SU-DHL-6 (cell line): ENCODE results near the gene C1orf35.

Experiments
- H2AFZ ChIP-seq: fragments of 200-600 bp; sonication (generic); 2 replicates; pipeline ENCODE4 v1.6.1; 2014; ENCODE audit warnings: low read depth, mild to moderate bottlenecking, moderate library complexity, mixed read lengths, antibody characterized with exemption, low read length; ENCODE audit not compliant: severe bottlenecking
- H3F3A ChIP-seq: fragments of 200-600 bp; shearing (Covaris generic); 2 replicates; pipeline ENCODE4 v1.6.0; 2016; ENCODE audit warnings: antibody characterized with exemption, mild to moderate bottlenecking; ENCODE audit not compliant: insufficient read depth
- H3K27ac ChIP-seq: fragments of 200-600 bp; sonication (generic); 2 replicates; pipeline ENCODE4 v1.5.1; 2016; ENCODE audit warnings: low read depth, mild to moderate bottlenecking, low read length, moderate library complexity, mixed read lengths
- H3K27me3 ChIP-seq: fragments of 200-600 bp; sonication (generic), shearing (Covaris generic); 2 replicates; pipeline ENCODE4 v1.6.0; 2014; ENCODE audit warnings: mild to moderate bottlenecking, low read length
- H3K36me3 ChIP-seq: fragments of 200-600 bp; sonication (generic); 2 replicates; pipeline ENCODE4 v1.6.1; 2014; ENCODE audit warnings: mild to moderate bottlenecking, low read length, mixed read lengths
- H3K4me2 ChIP-seq: fragments of 300-600, 200-600 bp; shearing (Covaris generic), sonication (generic); 2 replicates; pipeline ENCODE4 v1.6.0; 2014; ENCODE audit warnings: low read length, low read depth, mild to moderate bottlenecking; ENCODE audit not compliant: poor library complexity, severe bottlenecking
- H3K4me3 ChIP-seq: fragments of 200-600 bp; sonication (generic); 2 replicates; pipeline ENCODE4 v1.5.1; 2014; ENCODE audit warnings: antibody characterized with exemption, low read length, mild to moderate bottlenecking, mixed read lengths; ENCODE audit not compliant: insufficient read depth, poor library complexity, severe bottlenecking
- H3K79me2 ChIP-seq: fragments of 200-600 bp; sonication (generic); 2 replicates; pipeline ENCODE4 v1.6.1; 2014; ENCODE audit warnings: mild to moderate bottlenecking, low read length, moderate library complexity; ENCODE audit not compliant: insufficient read depth
- H3K9ac ChIP-seq: fragments of 200-600 bp; sonication (generic); 2 replicates; pipeline ENCODE4 v1.7.0; 2014; ENCODE audit warnings: mild to moderate bottlenecking, low read length
- H3K9me2 ChIP-seq: fragments of 200-600 bp; sonication (generic); replicated peaks from 2 replicates; pipeline ENCODE4 v1.6.1; 2014; ENCODE audit warnings: low read length; ENCODE audit not compliant: insufficient read depth
- H3K9me3 ChIP-seq: fragments of 200-600 bp; sonication (generic); 2 replicates; pipeline ENCODE4 v1.6.1; 2014; ENCODE audit warnings: low read length, mixed read lengths; ENCODE audit not compliant: insufficient read depth
- H4K20me1 ChIP-seq: fragments of 200-600 bp; sonication (generic); 2 replicates; pipeline ENCODE4 v1.6.1; 2014; ENCODE audit warnings: low read depth, mild to moderate bottlenecking, antibody characterized with exemption, low read length, moderate library complexity, mixed read lengths
- EZH2phosphoT487 ChIP-seq: fragments of 200-600 bp; sonication (generic), shearing (Covaris generic); conservative IDR thresholded peaks from 2 replicates; pipeline ENCODE4 v1.6.1; 2018; ENCODE audit warnings: mild to moderate bottlenecking, antibody characterized with exemption, low read length, moderate library complexity, mixed read lengths
- TF ChIP-seq, protein P1 (sequence below): fragments of 200-600 bp; sonication (generic); IDR thresholded peaks from one replicate; pipeline ENCODE4 v1.5.1; 2017; ENCODE audit warnings: antibody characterized with exemption, mild to moderate bottlenecking, low read length, moderate library complexity; ENCODE audit not compliant: insufficient read depth, poor library complexity, severe bottlenecking

Gene C1orf35

DNA sequence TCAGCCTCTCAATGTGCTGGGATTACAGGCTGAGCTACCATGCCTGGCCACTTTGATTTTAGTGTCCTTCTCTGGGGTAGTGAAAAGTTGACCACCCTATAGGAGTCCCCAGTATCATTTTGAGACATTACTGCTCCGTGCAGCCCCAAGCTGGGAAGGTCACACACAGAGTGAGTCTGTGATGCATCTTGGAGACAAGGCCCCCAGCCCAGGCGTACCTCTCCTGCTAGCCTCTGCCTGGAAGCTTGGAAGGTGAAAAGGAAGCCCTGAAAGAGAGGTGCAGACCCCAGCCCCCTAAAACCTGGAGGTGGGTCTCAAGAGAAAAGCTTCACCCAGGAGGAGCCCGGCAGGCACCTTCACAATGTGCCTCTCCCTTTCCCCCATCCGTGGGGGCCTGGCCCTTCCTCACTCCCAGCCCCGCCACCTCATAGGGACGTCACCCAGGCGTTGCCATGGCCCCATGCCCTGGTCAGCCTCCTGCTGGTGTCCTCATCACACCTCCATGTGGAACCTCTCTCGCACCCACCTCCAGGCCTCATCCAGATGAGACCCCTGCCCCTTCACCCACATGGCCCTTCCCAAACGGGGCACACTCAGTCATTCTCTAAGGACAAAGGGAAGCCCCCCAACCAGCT, 26.2 kb downstream of the C1orf35 start:
- Histone ChIP-seq H3K27me3 (no peaks in the 10 kb centered on the region), H3K9ac (no peak overlapping the region), H3K9me2 (no peaks in the 10 kb centered on the region), H3K79me2 (peaks cover 17% of the 10 kb centered on the region), H3F3A (no peaks in the 10 kb centered on the region), H3K4me2 (no peak overlapping the region), H3K36me3 (no peaks in the 10 kb centered on the region), H2AFZ (no peak overlapping the region), H3K4me3 (no peak overlapping the region), H4K20me1 (no peaks in the 10 kb centered on the region), H3K27ac (no peak overlapping the region), H3K9me3 (no peaks in the 10 kb centered on the region)
- TF ChIP-seq, protein P1, sequence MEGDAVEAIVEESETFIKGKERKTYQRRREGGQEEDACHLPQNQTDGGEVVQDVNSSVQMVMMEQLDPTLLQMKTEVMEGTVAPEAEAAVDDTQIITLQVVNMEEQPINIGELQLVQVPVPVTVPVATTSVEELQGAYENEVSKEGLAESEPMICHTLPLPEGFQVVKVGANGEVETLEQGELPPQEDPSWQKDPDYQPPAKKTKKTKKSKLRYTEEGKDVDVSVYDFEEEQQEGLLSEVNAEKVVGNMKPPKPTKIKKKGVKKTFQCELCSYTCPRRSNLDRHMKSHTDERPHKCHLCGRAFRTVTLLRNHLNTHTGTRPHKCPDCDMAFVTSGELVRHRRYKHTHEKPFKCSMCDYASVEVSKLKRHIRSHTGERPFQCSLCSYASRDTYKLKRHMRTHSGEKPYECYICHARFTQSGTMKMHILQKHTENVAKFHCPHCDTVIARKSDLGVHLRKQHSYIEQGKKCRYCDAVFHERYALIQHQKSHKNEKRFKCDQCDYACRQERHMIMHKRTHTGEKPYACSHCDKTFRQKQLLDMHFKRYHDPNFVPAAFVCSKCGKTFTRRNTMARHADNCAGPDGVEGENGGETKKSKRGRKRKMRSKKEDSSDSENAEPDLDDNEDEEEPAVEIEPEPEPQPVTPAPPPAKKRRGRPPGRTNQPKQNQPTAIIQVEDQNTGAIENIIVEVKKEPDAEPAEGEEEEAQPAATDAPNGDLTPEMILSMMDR = no peak
- no peak for TF ChIP-seq EZH2phosphoT487

- no peaks in the 10 kb centered on the region for H4K20me1 ChIP-seq
- H3K9me2 ChIP-seq = no peaks in the 10 kb centered on the region
- H3K27me3 ChIP-seq = no peaks in the 10 kb centered on the region
- H3K27ac ChIP-seq = no peak overlapping the region
- peaks cover 8% of the 10 kb centered on the region for H3K79me2 ChIP-seq
- no peak overlapping the region for H3K4me3 ChIP-seq
- no peak overlapping the region for H3K4me2 ChIP-seq
- H3K9me3 ChIP-seq = no peaks in the 10 kb centered on the region
- H3F3A ChIP-seq = no peaks in the 10 kb centered on the region
- H3K36me3 ChIP-seq = no peaks in the 10 kb centered on the region
- H3K9ac ChIP-seq = no peak overlapping the region
- TF ChIP-seq, protein P1 = no peak
- no peak for TF ChIP-seq EZH2phosphoT487
- no peak overlapping the region for H2AFZ ChIP-seq
Measured at GRCh38 chr1:228075801-228076271, 27.3 kb downstream of the C1orf35 start.

DNA sequence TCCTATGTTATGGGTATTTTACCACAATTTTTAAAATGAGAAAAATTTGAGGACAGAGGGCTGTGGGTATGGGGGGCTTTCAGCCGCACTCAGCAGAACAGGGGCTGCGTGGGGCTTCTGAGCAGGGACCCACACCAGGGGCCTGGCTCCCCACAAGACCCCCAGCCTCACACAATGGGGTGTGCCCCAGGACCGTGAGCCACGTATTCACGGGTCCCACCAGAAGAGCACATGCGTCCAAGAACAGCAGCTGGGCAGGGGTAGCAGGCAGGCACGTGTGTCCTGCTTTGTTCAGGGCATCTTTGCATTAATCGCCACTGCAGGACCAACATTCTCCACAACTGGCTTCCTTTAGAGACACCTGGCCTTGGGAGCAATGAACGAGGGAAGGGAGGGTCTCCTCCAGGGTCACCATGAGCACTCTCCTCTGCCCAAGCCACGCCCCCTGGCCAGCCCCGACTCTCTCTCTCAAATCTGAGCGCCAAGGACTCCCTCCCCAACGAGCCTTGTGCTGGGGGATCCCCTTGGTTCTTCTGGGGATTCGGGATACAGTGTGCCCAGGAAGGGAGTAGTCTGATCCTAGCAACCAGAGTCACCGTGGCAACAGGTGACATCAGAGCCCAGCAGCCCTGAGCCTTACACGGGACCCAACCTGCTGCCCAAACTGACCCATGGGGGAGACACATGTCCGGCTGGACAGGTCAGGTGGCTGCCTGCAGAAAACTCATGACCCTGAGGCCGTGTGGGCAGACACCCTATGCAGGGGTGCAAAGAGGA, 28.0 kb downstream of the C1orf35 start:
- Histone ChIP-seq H3K9me2 (no peaks in the 10 kb centered on the region), H3K27ac (no peak overlapping the region), H3K27me3 (no peaks in the 10 kb centered on the region), H2AFZ (no peak overlapping the region), H3K9ac (no peak overlapping the region), H3K79me2 (peaks cover under 1% of the 10 kb centered on the region; the same call in 1 of the 2 replicates), H3K4me3 (no peak overlapping the region), H3K4me2 (no peak overlapping the region), H3K9me3 (no peaks in the 10 kb centered on the region), H3F3A (no peaks in the 10 kb centered on the region), H4K20me1 (no peaks in the 10 kb centered on the region), H3K36me3 (no peaks in the 10 kb centered on the region)
- TF ChIP-seq, protein P1 = no peak
- TF ChIP-seq EZH2phosphoT487 = no peak
